Erythroblast (primary cell): Measurements from ENCODE around the gene FBXL13.

Experiments
- GATA1 ChIP-seq: IDR thresholded peaks from 2 replicates; pipeline ENCODE4 v1.6.1; 2011; ENCODE audit warnings: low read depth, mild to moderate bottlenecking, control low read depth, low read length, moderate library complexity
- POLR2A ChIP-seq: IDR thresholded peaks from 2 replicates; pipeline ENCODE4 v1.6.1; 2011; ENCODE audit warnings: mild to moderate bottlenecking, low read length

- TF ChIP-seq POLR2A, result no peak
- no peak for TF ChIP-seq GATA1
Observed at GRCh38 chr7:102908676-102909075, 165.9 kb downstream of the FBXL13 start.
